ENCODE data around the gene IRF2BP2.

Gene IRF2BP2

DNA sequence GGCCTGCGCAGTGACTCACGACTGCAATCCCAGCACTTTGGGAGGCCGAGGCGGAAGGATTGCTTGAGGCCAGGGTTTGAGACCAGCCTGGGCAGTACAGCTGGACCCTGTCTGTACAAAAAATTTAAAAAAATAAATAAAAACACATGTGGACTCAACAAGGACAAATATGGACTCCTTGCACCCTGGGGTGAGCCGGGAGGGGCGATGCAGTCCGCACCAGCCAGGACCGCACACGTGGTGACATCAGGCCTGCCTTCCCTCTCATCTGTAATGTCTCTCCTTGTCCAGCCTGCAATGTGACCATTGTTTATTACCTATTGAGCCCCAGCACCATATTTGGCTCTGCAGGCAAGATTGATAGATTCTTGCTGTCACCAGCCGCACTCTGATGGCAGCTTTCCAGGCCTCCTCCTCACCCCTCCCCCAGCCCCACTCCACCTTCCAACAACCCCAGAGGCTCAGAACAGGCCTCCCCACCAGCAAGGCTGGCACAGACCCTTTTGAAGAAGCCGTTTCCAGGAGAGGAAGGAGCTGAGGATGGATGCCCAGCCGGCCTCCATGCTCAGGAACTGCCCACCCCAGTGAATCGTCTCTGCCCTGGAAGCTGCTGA is 55.2 kb downstream of the IRF2BP2 start:
- TF ChIP-seq CTCF (conservative IDR thresholded peaks at IDR 0.05; ENCODE audit: low read depth, low read length): no peak
- no peak for DNase-seq (ENCODE audit: low read depth)
- H3K4me3 ChIP-seq (ENCODE audit: low read length): no peak overlapping the region
